OCI-LY1 (cell line): ENCODE measurements around the gene GPR137B.

Experiments used
- CTCF ChIP-seq: fragments of 200-600 bp; sonication (generic), shearing (Covaris generic); IDR thresholded peaks from 2 replicates; pipeline ENCODE4 v1.5.1; 2017; ENCODE audit warnings: mild to moderate bottlenecking, antibody characterized with exemption, low read length, moderate library complexity, mixed read lengths
- EZH2 ChIP-seq: fragments of 200-600 bp; sonication (generic), shearing (Covaris generic); IDR thresholded peaks from 2 replicates; pipeline ENCODE4 v1.8.0; 2017; ENCODE audit warnings: borderline replicate concordance, mixed run types, mild to moderate bottlenecking, antibody characterized with exemption, low read length, moderate library complexity, mixed read lengths

- TF ChIP-seq CTCF (no peak), EZH2 (no peak)
Measured at GRCh38 chr1:236130372-236130771, 12.0 kb upstream of the GPR137B start.
